H1 (cell line): ENCODE data around the gene CCDC110. TPM values are rescaled to one million over a fixed set of nuclear protein-coding genes. Genes with fewer than 3 reads are reported as not detected.
A peak's percentile ranks its signal among the peaks of the same experiment; 100 is the strongest.

Experiments
- CTCF ChIA-PET: fragments of 300-600 bp; sonication (Branson Sonifier 250); formaldehyde crosslinking; loops from one replicate; lab custom pipeline; 2021; ENCODE audit not compliant: partially characterized antibody; lab: Charles Lee
- POLR2A ChIA-PET: fragments of 300-600 bp; sonication (Branson Sonifier 250); formaldehyde crosslinking; loops from one replicate; lab custom pipeline; 2021; ENCODE audit warnings: inconsistent platforms; ENCODE audit not compliant: partially characterized antibody; lab: Charles Lee
- DNase-seq, 2 experiments: peaks; one replicate each; pipeline versions ENCODE4 v3.0.0 to v3.0.0-alpha.2; 2010 to 2022; ENCODE audit warnings: low spot score in 2 of 2, low read depth in 1 of 2, mixed read lengths in 1 of 2
- FAIRE-seq: peaks from 2 replicates; lab custom pipeline; 2011; peaks lifted over from hg19 to GRCh38; lab: Jason Lieb, UNC
- H2AFZ ChIP-seq: 2 replicates; pipeline ENCODE4 v1.8.1; 2012; ENCODE audit warnings: low read length, inconsistent platforms
- H2AK5ac ChIP-seq: 2 replicates; pipeline ENCODE4 v1.6.1; 2013; ENCODE audit warnings: low read depth, low read length
- H2BK120ac ChIP-seq: replicated peaks from 2 replicates; pipeline ENCODE3; 2013; ENCODE audit warnings: low read depth, low read length, inconsistent platforms
- H2BK12ac ChIP-seq: 2 replicates; pipeline ENCODE4 v1.6.1; 2013; ENCODE audit warnings: low read depth, low read length
- H2BK15ac ChIP-seq: 2 replicates; pipeline ENCODE4 v1.6.1; 2013; ENCODE audit warnings: low read length
- H2BK20ac ChIP-seq: 2 replicates; pipeline ENCODE4 v1.6.1; 2013; ENCODE audit warnings: low read length
- H2BK5ac ChIP-seq: 2 replicates; pipeline ENCODE4 v1.6.1; 2013; ENCODE audit warnings: low read depth, low read length
- H3K14ac ChIP-seq: 2 replicates; pipeline ENCODE4 v1.6.1; 2013; ENCODE audit warnings: inconsistent platforms; ENCODE audit not compliant: insufficient read length
- H3K18ac ChIP-seq: 2 replicates; pipeline ENCODE4 v1.6.1; 2013; ENCODE audit warnings: low read length; ENCODE audit errors: extremely low read depth
- H3K23ac ChIP-seq: 2 replicates; pipeline ENCODE4 v1.6.1; 2013; ENCODE audit warnings: inconsistent platforms; ENCODE audit not compliant: insufficient read length
- H3K23me2 ChIP-seq: 2 replicates; pipeline ENCODE4 v1.6.1; 2013; ENCODE audit warnings: low read depth, low read length
- H3K27ac ChIP-seq: 2 replicates; pipeline ENCODE4 v1.6.1; 2011; ENCODE audit warnings: low read depth, low read length, inconsistent platforms
- H3K27me3 ChIP-seq, 4 experiments: replicated peaks in 1 of 4; 1 replicate in 1 of 4; 2 replicates in 3 of 4; pipeline versions ENCODE4 v1.6.1 to v1.8.1; 2011 to 2013; ENCODE audit warnings: low read length in 3 of 4, mild to moderate bottlenecking in 3 of 4, inconsistent platforms in 2 of 4, mixed read lengths in 2 of 4, moderate library complexity in 1 of 4; ENCODE audit not compliant: control insufficient read depth in 3 of 4, insufficient read depth in 3 of 4; ENCODE audit errors: extremely low read depth in 1 of 4
- H3K36me3 ChIP-seq, 4 experiments: 2 replicates each; pipeline versions ENCODE4 v1.6.1 to v1.8.1; 2011 to 2013; ENCODE audit warnings: mild to moderate bottlenecking in 4 of 4, low read length in 3 of 4, moderate library complexity in 2 of 4, control low read depth in 1 of 4, inconsistent platforms in 1 of 4; ENCODE audit not compliant: insufficient read depth in 4 of 4, control insufficient read depth in 2 of 4
- H3K4ac ChIP-seq: replicated peaks from 2 replicates; pipeline ENCODE3; 2013; ENCODE audit warnings: low read length, low read depth, mixed read lengths, inconsistent platforms; ENCODE audit not compliant: insufficient read length
- H3K4me1 ChIP-seq, 4 experiments: replicated peaks in 1 of 4; 1 replicate in 1 of 4; 2 replicates in 3 of 4; pipeline versions ENCODE4 v1.6.1 to v1.8.1; 2011 to 2013; ENCODE audit warnings: low read length in 3 of 4, inconsistent platforms in 2 of 4, mixed read lengths in 1 of 4; ENCODE audit not compliant: insufficient read depth in 4 of 4, control insufficient read depth in 3 of 4
- H3K4me2 ChIP-seq, 2 experiments: 2 replicates each; pipeline versions ENCODE4 v1.6.1 to v1.8.1; 2011 to 2013; ENCODE audit warnings: low read depth in 2 of 2, low read length in 2 of 2, control low read depth in 1 of 2, inconsistent platforms in 1 of 2, mild to moderate bottlenecking in 1 of 2; ENCODE audit not compliant: insufficient read depth in 1 of 2
- H3K4me3 ChIP-seq, 4 experiments: fragments of 200-600, 300-600 bp in 1 of 4; sonication (generic), shearing (Covaris generic), sonication (Bioruptor Twin) in 1 of 4; 2 replicates each; pipeline versions ENCODE4 v1.5.1 to v1.8.1; 2011 to 2016; ENCODE audit warnings: low read length in 4 of 4, low read depth in 3 of 4, control low read depth in 2 of 4, inconsistent platforms in 2 of 4, mild to moderate bottlenecking in 2 of 4, mixed read lengths in 1 of 4, moderate library complexity in 1 of 4; ENCODE audit not compliant: insufficient read depth in 2 of 4; ENCODE audit errors: extremely low read depth in 1 of 4
- H3K56ac ChIP-seq: replicated peaks from 2 replicates; pipeline ENCODE3; 2013; ENCODE audit warnings: low read depth, mild to moderate bottlenecking, mixed read lengths, low read length, inconsistent platforms; ENCODE audit not compliant: insufficient read length
- H3K79me1 ChIP-seq: 2 replicates; pipeline ENCODE4 v1.6.1; 2013; ENCODE audit warnings: low read depth, low read length, control low read depth
- H3K79me2 ChIP-seq, 2 experiments: 2 replicates each; pipeline versions ENCODE4 v1.6.1 to v1.8.1; 2012 to 2013; ENCODE audit warnings: low read length in 2 of 2, mild to moderate bottlenecking in 2 of 2, inconsistent platforms in 1 of 2; ENCODE audit not compliant: insufficient read depth in 2 of 2, control insufficient read depth in 1 of 2
- H3K9ac ChIP-seq, 4 experiments: replicated peaks in 1 of 4; 1 replicate in 1 of 4; 2 replicates in 3 of 4; pipeline versions ENCODE4 v1.6.1 to v1.8.1; 2011 to 2013; ENCODE audit warnings: low read depth in 3 of 4, low read length in 3 of 4, control low read depth in 2 of 4, mild to moderate bottlenecking in 2 of 4, moderate library complexity in 2 of 4, inconsistent platforms in 1 of 4; ENCODE audit errors: extremely low read depth in 1 of 4
- H3K9me3 ChIP-seq, 2 experiments: 2 replicates each; pipeline versions ENCODE4 v1.6.1 to v1.8.1; 2012 to 2013; ENCODE audit warnings: mild to moderate bottlenecking in 2 of 2, moderate library complexity in 2 of 2, control low read depth in 1 of 2, inconsistent platforms in 1 of 2, low read depth in 1 of 2, low read length in 1 of 2, mixed read lengths in 1 of 2; ENCODE audit not compliant: insufficient read depth in 2 of 2
- H4K20me1 ChIP-seq, 2 experiments: replicated peaks in 1 of 2; 2 replicates each; pipeline versions ENCODE3 to v1.8.1; 2011 to 2013; ENCODE audit warnings: inconsistent platforms in 2 of 2, low read length in 2 of 2, mild to moderate bottlenecking in 1 of 2; ENCODE audit not compliant: insufficient read depth in 2 of 2, control insufficient read depth in 1 of 2
- H4K5ac ChIP-seq: 2 replicates; pipeline ENCODE4 v1.6.1; 2013; ENCODE audit warnings: low read length, low read depth, mixed read lengths, inconsistent platforms; ENCODE audit not compliant: insufficient read length
- H4K8ac ChIP-seq: 2 replicates; pipeline ENCODE4 v1.8.0; 2013; ENCODE audit warnings: mild to moderate bottlenecking, moderate library complexity, low read length, inconsistent platforms; ENCODE audit not compliant: insufficient read depth; ENCODE audit errors: extremely low read depth
- H4K91ac ChIP-seq: replicated peaks from 2 replicates; pipeline ENCODE3; 2013; ENCODE audit warnings: low read length, mixed read lengths, inconsistent platforms; ENCODE audit not compliant: insufficient read length
- HDAC2 ChIP-seq, 2 experiments: fragments of 300-600 bp in 1 of 2; sonication (generic) in 1 of 2; IDR thresholded peaks; 2 replicates each; pipeline ENCODE4 v1.6.1; 2011 to 2012; ENCODE audit warnings: low read depth in 2 of 2, low read length in 2 of 2, mild to moderate bottlenecking in 2 of 2, moderate library complexity in 2 of 2, borderline replicate concordance in 1 of 2, inconsistent platforms in 1 of 2
- RAD21 ChIP-seq, 2 experiments: IDR thresholded peaks in 1 of 2; conservative IDR thresholded peaks in 1 of 2; 2 replicates each; pipeline ENCODE4 v1.6.1; 2011; ENCODE audit warnings: low read depth in 2 of 2, low read length in 2 of 2, improper control_type of control experiment in 1 of 2, inconsistent platforms in 1 of 2, mild to moderate bottlenecking in 1 of 2, moderate library complexity in 1 of 2
- WGBS, 2 experiments: shearing (Covaris generic) in 1 of 2; methylation state at CpG; one replicate each; pipeline versions ENCODE4 v1.1.6 to v1.1.7; 2013 to 2015; ENCODE audit warnings: low lambda C conversion rate in 2 of 2, mixed read lengths in 2 of 2, inconsistent platforms in 1 of 2, low coverage in 1 of 2, missing lambda C conversion rate in 1 of 2; ENCODE audit not compliant: insufficient replicate concordance in 2 of 2, insufficient coverage in 1 of 2, insufficient read length in 1 of 2; ENCODE audit errors: extremely low coverage in 1 of 2, missing lambda C conversion rate in 1 of 2; 5-methylcytosine and 5-hydroxymethylcytosine counted together
- polyA plus RNA-seq, 7 experiments: library from polyadenylated mRNA; depleted of rRNA in 3 of 7; stranded (reverse) in 5 of 7; unstranded in 2 of 7; fragments of >200 nt in 5 of 7; fragments of 200-250 nt in 2 of 7; gene quantifications; 1 replicate in 5 of 7; 2 replicates in 1 of 7; 4 replicates in 1 of 7; pipeline versions ENCODE4 v1.2.1 to v1.2.3, GENCODE V29; 2011 to 2013; ENCODE audit warnings: missing spikeins in 2 of 7, mixed read lengths in 2 of 7
- total RNA-seq: library from RNA; stranded (reverse); fragmentation: NEBNext Ultra II Directional; extraction: Animal tissue kit (Norgen Biotek cat#: 25700); gene quantifications from 2 replicates; pipeline ENCODE4 v1.2.1, GENCODE V29; 2021

CCDC110 gene
- total and polyA plus RNA-seq, 2 of the 8 experiments (the other 6 are each of a cell fraction or from before 2014, with no cell fraction given): 0.33 to 3.1 TPM

GRCh38 chr4:185506422-185506821, 34.9 kb upstream of the CCDC110 start:
- Histone ChIP-seq H3K4me1 (peaks cover 0 to 5% (median 0%) of the 10 kb centered on the region in 4 experiments; a peak in 1 of 7 replicates), H2BK12ac (no peak overlapping the region), H3K79me1 (no peaks in the 10 kb centered on the region), H2BK120ac (no peak overlapping the region), H4K5ac (no peak overlapping the region), H3K27me3 (no peaks in the 10 kb centered on the region), H4K20me1 (peaks cover 0 to 1% of the 10 kb centered on the region in 2 experiments), H3K18ac (no peak overlapping the region), H2BK20ac (no peak overlapping the region), H3K56ac (no peak overlapping the region), H2AK5ac (no peak overlapping the region), H2BK15ac (no peak overlapping the region), H3K9ac (no peak overlapping the region), H3K23me2 (no peaks in the 10 kb centered on the region), H3K4ac (no peak overlapping the region), H3K14ac (no peak overlapping the region), H2BK5ac (no peak overlapping the region), H3K36me3 (peaks cover 0 to 1% (median 0%) of the 10 kb centered on the region in 4 experiments; a peak in 1 of 8 replicates), H3K27ac (no peak overlapping the region), H2AFZ (no peak overlapping the region), H3K9me3 (no peaks in the 10 kb centered on the region; a peak in 1 of 4 replicates), H3K4me2 (no peak overlapping the region), H4K8ac (no peak overlapping the region), H3K79me2 (no peaks in the 10 kb centered on the region), H3K23ac (no peak overlapping the region), H4K91ac (no peak overlapping the region), H3K4me3 (no peak overlapping the region)
- ChIA-PET CTCF (no interaction called here), POLR2A (no interaction called here)
- DNase-seq (no peak), FAIRE-seq (no peak)
- TF ChIP-seq RAD21 (IDR thresholded peaks at IDR 0.05 in 1 of 2, conservative IDR thresholded peaks at IDR 0.05 in 1 of 2; ENCODE audit: low read depth in 2 of 2, low read length in 2 of 2) (peak in 1 of 2 experiments; percentile 12; a peak in 1 of 4 replicates), HDAC2 (IDR thresholded peaks at IDR 0.05; ENCODE audit: borderline replicate concordance in 1 of 2, low read depth in 2 of 2, low read length in 2 of 2) (no peak)
- 92% methylated on average over 20 of the region's 20 CpGs; no CpG with 5 or more reads in 1 of the 2 experiments for WGBS, 2 experiments
